ENCODE data around the gene CXXC1.
"Not testable (repeated sequence)": the region's sequence is repeated elsewhere in the genome, so short reads cannot be mapped to it uniquely, and the experiment has no call there.

CXXC1 gene

DNA sequence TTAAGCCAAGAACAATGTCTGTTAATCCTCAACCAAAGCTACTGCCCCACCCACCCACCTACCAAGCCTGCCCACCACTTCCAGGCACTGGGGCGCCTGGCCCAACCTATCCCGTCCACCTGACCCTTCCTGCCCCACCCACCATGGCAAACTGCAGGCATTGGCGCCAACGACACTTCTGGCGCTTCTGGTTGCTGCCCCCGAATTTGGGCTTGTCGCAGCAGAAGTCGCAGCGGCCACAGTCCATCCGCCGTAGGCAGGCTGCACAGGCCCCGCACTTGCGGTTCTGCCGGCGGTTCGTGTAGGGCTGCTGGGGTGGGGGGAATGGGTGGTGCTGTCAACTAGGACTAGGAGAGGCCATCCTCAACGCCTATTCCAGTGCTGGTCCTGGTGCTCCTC is 13.4 kb downstream of the CXXC1 start:
- DNase-seq = no peak

DNA sequence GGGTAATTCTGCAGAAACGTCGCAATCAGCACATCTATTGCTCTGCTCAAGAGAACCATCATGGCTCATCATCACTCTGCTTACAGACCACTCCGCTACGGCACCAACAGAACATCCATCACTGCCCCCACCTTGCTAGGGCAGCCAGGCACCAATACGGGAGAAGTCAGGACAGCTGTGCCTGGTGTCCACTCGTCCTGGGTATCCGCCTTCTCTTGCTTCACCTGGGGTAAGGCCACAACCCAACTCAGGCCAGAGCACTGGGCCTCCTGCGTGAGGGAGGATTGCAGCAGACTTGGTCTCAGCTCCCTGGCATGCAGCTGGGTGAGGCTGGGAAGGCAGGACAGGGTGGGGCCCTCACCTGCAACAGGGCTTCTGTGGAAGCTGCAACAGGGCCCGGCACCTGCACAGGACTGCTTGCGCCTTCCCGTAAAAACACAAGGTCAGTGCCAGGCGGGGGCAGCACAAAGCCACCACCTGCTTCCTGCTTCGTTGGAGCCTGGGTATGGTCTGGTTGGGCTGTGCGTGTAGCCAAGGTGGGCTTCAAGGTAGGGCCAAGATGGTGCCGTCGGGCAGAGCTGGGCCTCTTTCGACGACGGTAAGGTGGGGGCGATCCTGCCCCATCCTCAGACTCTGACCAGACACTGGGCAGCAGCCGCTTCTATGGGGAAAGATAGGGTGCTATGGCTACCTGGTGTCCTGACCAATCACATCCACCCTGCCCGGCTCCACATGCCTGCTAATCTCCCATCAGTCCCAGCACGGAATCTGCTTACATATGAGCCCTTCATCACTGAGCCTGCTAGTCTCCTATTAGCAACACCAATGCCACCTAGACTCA is 14.1 kb downstream of the CXXC1 start:
- DNase-seq = no peak

DNA sequence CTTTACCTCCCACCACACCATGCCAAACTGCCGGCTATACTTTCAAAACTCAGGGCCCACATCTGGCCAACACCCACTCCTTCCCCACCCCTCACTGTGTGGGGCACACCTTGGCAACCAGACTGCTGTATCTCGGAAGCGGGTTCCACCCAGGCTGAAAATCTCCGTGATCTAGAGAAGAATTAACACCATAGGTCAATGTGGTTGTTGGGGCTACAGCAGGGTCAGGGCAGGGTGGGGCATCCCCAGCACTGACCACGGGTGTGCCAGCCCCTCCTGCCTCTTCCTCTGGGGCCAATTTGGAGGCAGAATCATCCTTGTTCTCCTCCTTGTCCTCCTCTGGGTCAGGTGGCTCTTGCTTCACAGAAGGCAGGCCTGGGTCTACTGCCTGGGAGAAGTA is 14.9 kb downstream of the CXXC1 start:
- no peak for DNase-seq

DNA sequence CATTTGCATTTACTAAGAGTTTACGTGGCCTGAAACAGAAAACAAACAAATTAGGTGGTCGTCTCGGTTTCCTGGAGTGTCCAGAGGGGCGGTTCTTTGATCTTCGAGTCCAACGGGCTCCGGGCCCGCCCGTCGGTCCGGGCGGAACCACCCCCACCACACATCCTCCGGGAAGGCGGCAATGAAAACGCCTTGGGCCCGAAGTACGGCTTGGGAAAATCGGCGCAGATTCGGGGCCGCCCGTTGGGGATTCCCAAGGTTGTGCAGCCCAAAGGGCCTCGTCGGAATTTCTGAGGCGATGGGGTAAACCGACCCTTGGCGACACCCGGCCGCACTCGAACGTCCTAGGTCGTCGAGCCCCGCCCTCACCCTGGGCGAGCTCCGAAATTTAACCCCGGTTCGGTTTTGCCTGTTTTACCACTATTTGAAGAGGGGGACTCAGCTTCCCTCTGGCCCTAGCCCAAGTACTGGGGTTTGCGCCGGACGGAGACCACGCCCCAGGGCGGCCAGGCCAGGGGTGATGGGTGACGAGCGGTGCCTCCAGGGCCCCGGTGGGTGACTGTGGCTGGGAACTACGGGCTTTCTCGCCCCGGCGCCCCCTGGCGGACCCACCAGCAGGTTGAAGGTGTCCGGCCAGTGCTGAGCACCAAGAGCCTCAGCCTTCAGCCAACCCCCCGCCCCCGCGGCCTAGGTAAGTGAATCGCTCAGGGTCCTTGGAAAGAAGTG is 19.3 kb downstream of the CXXC1 start:
- peak; percentile 1 for DNase-seq

DNA sequence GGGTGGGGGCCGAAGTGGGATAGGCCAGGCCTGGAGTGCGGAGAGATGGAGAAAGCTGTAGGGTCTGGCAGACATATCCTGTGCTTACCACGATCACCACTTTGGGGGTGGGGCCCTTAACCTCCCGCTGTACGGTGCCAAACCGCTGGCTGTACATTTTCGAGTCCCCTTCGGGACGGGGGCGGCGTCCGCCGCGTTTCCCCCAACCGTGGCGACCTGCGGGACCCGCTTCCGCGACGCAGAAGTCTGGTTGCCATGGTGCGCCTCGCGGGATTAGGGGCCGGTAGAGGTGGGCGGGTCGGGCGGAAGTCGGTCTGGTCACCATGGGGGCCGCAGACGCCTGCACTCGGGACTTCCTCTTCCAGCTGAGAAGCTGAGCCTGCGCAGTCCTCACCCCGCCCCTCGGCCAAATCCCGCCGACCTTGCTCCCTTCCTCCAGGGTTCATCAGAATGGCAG is 21.2 kb downstream of the CXXC1 start, which contains the start of gene CFAP53:
TSS of gene CFAP53 (minus strand) at position 248 of the 457 bp plus-strand sequence. CDS start at position 157, 91 bp downstream.
- DNase-seq = peak; percentile 69

DNA sequence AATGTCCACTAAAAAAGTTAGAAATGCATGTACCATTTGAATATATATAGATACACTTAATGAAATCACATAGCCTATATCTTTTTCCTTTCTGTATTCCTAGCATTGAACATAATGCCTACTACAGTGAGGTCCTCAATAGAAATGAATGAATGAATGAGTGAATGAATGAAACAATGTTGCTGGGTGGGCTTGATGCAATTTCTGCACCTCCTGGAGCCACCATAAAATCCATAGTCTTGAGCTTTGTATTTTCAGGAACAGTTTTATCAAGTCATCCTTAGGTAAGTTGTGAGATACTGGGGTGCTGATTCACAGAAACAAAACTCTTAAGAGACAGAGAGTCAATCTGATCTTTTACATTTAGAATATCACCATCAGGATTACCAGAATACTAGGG is 24.5 kb downstream of the CXXC1 start:
- no peak for DNase-seq

DNA sequence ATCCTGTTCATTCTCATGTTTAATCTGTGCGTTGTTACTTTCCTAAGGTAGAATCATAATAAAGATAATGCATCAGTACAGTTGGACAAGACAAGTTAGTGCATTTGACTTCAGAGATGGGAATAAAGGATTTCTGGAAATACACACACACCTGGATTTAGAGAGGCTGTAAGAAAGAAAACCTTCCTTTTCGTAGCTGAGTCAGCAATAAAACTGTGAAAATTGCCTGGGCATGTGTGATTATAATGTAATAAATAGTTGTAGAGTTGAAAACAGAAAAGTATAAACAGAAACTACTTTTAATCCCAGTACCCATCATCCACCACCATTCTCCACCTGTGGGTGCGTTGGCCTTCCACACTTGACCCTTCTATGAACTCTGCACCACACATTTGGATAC is 36.6 kb downstream of the CXXC1 start:
- no peak for DNase-seq

DNA sequence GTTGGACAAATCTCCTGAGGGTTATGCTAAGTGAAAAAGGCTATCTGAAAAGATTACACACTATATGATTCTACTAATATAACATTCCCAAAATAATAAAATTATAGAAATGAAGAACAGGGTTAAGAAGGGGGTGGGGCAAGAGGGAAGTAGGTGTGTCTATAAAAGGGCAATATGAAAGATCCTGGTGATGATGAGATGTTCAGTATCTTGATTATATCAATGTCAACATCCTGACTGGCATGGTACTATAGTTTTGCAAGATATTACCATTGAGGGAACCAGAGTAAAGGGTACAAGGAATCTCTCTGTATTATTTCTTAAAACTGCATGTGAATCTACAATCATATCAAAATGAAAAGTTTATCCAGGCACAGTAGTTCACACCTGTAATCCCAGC is 37.9 kb downstream of the CXXC1 start:
- DNase-seq = no peak

DNA sequence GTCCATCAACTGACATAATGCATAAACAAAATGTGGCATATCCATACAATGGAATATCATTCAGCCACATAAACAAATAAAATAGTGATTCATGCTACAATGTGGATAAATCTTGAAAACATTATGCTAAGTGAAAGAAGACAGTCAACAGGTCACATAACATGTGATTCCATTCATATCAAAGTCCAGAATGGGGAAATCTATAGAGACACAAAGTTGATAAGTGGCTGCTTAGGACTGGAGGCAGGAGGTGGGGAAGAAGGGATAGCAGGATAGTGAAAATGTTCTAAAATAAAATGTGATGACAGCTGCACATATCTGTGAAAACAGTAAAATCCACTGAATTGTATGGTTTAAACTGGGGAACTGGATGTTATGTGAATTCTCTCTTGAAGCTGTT is 39.9 kb downstream of the CXXC1 start:
- DNase-seq = no peak

DNA sequence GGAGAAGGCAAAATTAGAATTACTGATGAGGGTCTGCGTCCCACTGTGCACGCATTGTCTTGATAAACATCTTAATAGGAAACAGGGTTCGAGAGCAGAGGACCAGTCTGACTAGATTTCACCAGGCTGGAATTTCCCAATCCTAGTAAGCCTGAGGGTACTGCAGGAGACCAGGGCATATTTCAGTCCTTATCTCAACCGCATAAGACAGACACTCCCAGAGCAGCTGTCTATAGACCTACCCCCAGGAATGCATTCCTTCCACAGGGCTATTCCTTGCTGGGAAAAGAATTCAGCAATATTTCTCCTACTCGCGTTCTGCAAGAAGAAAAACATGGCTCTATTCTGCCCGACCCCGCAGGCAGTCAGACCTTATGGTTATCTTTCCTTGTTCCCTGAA is 45.7 kb downstream of the CXXC1 start:
- DNase-seq = not testable (repeated sequence)

DNA sequence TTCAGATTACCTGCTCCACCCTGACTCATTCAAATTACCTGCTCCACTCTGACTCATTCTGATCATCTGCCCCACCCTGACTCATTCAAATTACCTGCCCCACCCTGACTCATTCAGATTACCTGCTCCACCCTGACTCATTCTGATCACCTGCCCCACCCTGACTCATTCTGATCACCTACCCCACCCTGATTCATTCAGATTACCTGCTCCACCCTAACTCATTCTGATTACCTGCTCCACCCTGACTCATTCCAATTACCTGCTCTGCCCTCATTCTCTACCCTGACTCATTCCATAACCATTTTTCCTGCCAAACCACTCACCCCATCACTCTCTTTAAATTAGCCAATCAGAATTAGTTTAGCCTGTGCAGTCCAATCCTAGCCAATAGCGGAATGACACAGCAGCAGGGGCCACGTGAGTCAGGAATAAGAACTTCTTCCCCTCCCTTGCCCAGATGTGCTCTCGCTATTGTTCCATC is 47.4 kb downstream of the CXXC1 start:
- no peak for DNase-seq

DNA sequence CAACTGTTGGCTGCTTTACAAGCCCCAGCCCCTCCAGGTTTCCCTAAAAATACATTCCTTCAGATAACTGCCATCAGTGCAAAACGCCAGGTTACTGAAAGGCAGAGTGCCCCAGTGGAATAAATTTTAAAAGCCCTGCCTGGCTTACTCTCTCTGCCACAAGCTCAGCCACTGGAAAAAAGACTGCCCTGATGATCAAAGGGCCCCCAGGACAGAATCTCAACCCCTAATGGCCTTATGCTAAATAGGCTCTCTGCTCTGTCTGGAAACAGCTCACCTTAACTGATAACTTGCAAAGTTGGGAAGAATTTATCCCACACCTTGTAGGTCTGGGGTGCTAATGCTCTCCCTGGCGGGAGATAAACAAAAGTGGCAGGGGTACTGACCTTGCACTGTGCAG is 55.1 kb downstream of the CXXC1 start:
- no peak for DNase-seq
